Breast epithelium (tissue), 4 donors: ENCODE data around the gene COL23A1. TPM values are rescaled to one million over a fixed set of nuclear protein-coding genes. Genes with fewer than 3 reads are reported as not detected.

Source experiments
- DNase-seq, 2 donors: peaks; one replicate each; pipeline ENCODE4 v3.0.0-alpha.2; 2019; ENCODE audit warnings: low spot score in 2 of 2
- H3K27ac ChIP-seq, 2 donors: fragments of 200-600 bp; sonication (generic) in 1 of 2; one replicate each; pipeline ENCODE4 v1.5.1; 2016 to 2019; ENCODE audit warnings: mild to moderate bottlenecking in 1 of 2
- H3K27me3 ChIP-seq, 2 donors: fragments of 200-600 bp; sonication (generic) in 1 of 2; one replicate each; pipeline versions ENCODE4 v1.5.1 to v1.6.0; 2017 to 2019; ENCODE audit warnings: control low read depth in 1 of 2, mild to moderate bottlenecking in 1 of 2
- H3K36me3 ChIP-seq: fragments of 200-600 bp; one replicate; pipeline ENCODE4 v1.5.1; 2019
- H3K4me1 ChIP-seq, 2 donors: fragments of 200-600 bp; sonication (generic); one replicate each; pipeline ENCODE4 v1.5.1; 2016 to 2019; ENCODE audit warnings: control low read depth in 1 of 2
- H3K4me3 ChIP-seq, 3 donors: fragments of 200-600 bp; sonication (generic); 1 replicate in 2 of 3; 2 replicates in 1 of 3; pipeline ENCODE4 v1.5.1; 2016 to 2019; ENCODE audit warnings: mild to moderate bottlenecking in 3 of 3, moderate library complexity in 2 of 3
- H3K9me3 ChIP-seq, 2 donors: fragments of 200-600 bp; sonication (generic) in 1 of 2; one replicate each; pipeline ENCODE4 v1.5.1; 2016 to 2019; ENCODE audit warnings: control low read depth in 1 of 2
- POLR2A ChIP-seq: fragments of 450-650 bp; IDR thresholded peaks from one replicate; pipeline ENCODE4 v1.6.1; 2016; ENCODE audit warnings: antibody characterized with exemption, mild to moderate bottlenecking, moderate library complexity
- POLR2AphosphoS5 ChIP-seq, 3 donors: sonication (generic); formaldehyde crosslinking; IDR thresholded peaks; one replicate each; pipeline ENCODE4 v1.6.1; 2017; ENCODE audit warnings: antibody characterized with exemption in 3 of 3
- intact Hi-C: fragments of 100-400 bp; cut with DNase I; formaldehyde crosslinking; loops from one replicate; pipeline ENCODE4 v1.15.1; 2023; ENCODE audit warnings: low total_unique reads
- total RNA-seq, 3 donors: library from RNA; depleted of rRNA; stranded (reverse); fragments of >200 nt; gene quantifications; one replicate each; pipeline ENCODE4 v1.1.0, GENCODE V29; 2016
- TF ChIP-seq, protein P1 (sequence below), 3 donors: fragments of 450-650 bp; IDR thresholded peaks; one replicate each; pipeline ENCODE4 v1.5.1; 2016 to 2017; ENCODE audit warnings: antibody characterized with exemption in 3 of 3, mild to moderate bottlenecking in 3 of 3, moderate library complexity in 3 of 3

COL23A1 gene
- total RNA-seq, 3 donors from 2014 or later = 0.32 to 3.3 (median 2.6) TPM

DNA sequence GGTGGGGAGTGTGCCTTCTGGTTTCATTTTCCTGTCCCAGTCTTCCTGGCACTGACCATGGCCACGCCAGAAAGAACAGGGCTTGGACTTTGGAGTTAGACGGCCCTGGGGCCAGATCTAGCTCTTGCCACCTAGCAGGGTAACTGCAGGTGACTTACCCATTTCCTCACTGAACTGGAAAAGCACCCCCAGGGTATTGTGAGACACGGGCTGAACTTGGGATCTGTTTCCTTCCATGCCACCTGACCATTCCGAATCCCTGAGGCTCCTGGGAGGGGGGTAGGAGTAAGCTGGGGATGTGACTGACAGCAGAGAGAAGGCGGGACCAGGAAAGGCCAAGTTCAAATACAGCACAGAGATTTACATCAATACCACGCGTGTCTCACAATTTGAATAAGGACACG, 376.4 kb downstream of the COL23A1 start:
- Histone ChIP-seq H3K36me3 (peaks cover 35% of the 10 kb centered on the region), H3K27me3 (no peaks in the 10 kb centered on the region), H3K9me3 (no peaks in the 10 kb centered on the region), H3K4me3 (no peak overlapping the region), H3K4me1 (peaks cover 0 to 12% of the 10 kb centered on the region in 2 donors), H3K27ac (peak overlapping the region; percentile 54 to 56)
- DNase-seq = no peak
- intact Hi-C loops = no loop called here
- TF ChIP-seq POLR2A (no peak), POLR2AphosphoS5 (IDR thresholded peaks at IDR 0.05) (no peak)
- TF ChIP-seq, protein P1, sequence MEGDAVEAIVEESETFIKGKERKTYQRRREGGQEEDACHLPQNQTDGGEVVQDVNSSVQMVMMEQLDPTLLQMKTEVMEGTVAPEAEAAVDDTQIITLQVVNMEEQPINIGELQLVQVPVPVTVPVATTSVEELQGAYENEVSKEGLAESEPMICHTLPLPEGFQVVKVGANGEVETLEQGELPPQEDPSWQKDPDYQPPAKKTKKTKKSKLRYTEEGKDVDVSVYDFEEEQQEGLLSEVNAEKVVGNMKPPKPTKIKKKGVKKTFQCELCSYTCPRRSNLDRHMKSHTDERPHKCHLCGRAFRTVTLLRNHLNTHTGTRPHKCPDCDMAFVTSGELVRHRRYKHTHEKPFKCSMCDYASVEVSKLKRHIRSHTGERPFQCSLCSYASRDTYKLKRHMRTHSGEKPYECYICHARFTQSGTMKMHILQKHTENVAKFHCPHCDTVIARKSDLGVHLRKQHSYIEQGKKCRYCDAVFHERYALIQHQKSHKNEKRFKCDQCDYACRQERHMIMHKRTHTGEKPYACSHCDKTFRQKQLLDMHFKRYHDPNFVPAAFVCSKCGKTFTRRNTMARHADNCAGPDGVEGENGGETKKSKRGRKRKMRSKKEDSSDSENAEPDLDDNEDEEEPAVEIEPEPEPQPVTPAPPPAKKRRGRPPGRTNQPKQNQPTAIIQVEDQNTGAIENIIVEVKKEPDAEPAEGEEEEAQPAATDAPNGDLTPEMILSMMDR (IDR thresholded peaks at IDR 0.05) = no peak

DNA sequence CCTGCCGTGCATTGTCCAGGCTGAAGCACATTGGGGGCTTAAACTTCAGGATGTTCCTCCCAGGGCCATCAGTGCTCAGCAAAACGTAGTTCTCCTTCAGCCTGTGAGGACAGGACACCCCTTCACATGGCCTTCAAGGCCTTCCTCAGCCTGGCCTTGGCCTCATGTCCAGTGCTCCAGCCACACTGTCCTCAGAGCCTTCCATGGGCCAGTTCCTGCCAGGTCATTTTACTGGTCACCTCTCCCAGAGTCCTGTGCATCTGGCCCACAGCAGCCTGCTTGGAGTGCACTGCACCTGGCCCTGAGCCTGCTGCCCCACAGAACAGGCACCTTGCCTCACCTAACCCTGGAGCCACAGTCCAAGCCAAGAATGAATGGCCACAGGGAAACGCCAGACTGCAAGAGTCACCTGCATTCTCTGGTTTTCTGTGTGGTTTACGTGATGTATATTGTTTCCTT, 377.2 kb downstream of the COL23A1 start:
- no peak for DNase-seq
- H3K36me3 ChIP-seq = peaks cover 35% of the 10 kb centered on the region
- no peaks in the 10 kb centered on the region for H3K27me3 ChIP-seq
- H3K9me3 ChIP-seq = no peaks in the 10 kb centered on the region
- TF ChIP-seq, protein P1 (IDR thresholded peaks at IDR 0.05) = no peak
- TF ChIP-seq POLR2AphosphoS5 (IDR thresholded peaks at IDR 0.05) (no peak), POLR2A (no peak)
- H3K4me1 ChIP-seq = peaks cover 0 to 12% of the 10 kb centered on the region in 2 donors
- intact Hi-C loops = no loop called here
- H3K27ac ChIP-seq = peak overlapping the region; percentile 54 to 56
- H3K4me3 ChIP-seq = no peak overlapping the region

DNA sequence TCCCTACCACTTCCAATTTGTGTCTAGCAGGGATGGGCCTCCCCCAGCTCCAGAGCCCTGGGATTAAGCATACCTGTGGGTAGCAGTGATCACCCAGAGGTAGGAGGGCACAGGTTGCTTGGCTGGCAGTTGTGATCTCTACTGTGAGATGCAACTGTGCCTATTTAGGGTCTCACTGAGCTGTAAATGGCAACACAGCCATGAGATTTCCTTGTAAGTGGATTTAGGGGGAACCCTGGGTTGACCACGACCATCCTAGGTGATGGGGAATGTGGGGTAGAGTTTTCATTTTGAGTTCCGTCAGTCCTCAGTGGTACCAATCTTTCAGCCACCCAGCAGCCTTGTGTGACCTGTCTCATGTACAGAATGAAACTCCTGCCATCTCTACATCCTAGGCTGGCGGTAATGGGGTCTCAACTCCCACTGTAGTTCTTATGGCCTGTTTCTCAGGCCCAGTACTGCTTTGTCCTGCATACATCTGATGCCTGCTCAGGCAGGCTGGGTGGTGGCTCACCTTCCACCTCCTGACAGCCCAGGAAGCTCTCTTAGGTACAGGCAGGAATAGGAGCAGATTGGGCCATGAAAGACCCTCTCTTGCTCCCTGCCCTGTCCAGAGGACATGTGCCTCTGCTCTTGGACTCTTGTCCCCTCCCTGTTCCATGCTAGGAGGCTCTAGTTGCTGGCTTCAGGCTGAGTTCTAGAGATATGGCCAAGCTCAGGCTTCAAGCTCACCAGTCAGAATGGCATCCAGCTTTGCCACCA, 377.8 kb downstream of the COL23A1 start:
- no peaks in the 10 kb centered on the region for H3K27me3 ChIP-seq
- H3K27ac ChIP-seq = peak overlapping the region; percentile 25 to 56
- no peaks in the 10 kb centered on the region for H3K9me3 ChIP-seq
- peaks cover 35% of the 10 kb centered on the region for H3K36me3 ChIP-seq
- DNase-seq = no peak
- intact Hi-C loops = no loop called here
- no peak for TF ChIP-seq POLR2A
- TF ChIP-seq POLR2AphosphoS5 (IDR thresholded peaks at IDR 0.05) = no peak
- TF ChIP-seq, protein P1 (IDR thresholded peaks at IDR 0.05) = no peak
- H3K4me3 ChIP-seq = no peak overlapping the region
- H3K4me1 ChIP-seq = peaks cover 0 to 13% of the 10 kb centered on the region in 2 donors

DNA sequence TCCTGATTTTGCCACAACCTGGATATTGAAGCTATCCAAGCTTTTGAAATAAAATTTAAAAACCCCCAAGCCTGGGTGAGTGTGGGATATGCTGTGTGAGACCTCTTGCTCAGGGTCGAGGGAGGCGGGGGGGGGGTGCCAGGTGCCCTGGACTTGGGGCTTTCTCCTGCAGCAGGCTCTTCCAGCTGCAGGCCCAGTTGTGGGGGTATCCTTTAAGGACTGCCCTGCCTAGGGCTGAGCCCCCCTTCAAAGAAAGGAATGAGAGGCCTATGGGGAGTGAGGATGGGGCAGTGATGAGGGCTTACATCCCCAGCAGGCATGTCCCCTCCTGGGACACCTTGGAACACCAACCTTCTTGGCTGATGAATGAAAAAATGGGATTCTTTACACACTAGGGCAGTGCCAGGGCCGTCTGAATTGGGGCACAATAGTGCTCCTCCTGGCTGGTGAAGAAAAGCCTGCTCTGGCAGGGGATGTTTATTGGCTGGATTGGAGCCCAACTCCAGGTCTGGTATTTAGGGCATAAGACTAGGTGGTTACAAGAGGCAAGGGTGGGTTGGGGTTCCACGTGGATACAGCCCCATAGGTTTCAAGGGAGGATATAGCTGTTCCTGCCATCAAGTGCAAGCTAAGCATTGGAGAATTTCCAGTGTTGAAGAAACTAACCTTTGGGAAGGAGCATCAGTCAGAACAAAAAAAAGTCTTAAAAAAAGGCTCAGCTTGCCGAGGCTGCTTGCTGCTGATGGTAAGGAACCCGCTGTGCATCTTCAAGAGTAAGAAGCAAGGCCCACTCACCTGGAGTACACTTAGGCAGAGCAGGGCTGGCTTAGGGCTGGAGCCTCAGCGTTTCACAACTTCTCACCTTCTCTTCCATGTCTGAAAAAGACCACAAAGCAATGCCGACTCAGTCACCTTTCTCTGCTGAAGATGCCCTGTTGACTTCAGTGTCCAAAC, 378.8 kb downstream of the COL23A1 start:
- DNase-seq = no peak
- H3K4me1 ChIP-seq = peaks cover 5 to 20% of the 10 kb centered on the region in 2 donors

More for the DNA sequence above, 378.8 kb downstream of the COL23A1 start:
- intact Hi-C loops = no loop called here
- TF ChIP-seq POLR2AphosphoS5 (IDR thresholded peaks at IDR 0.05) (no peak), POLR2A (no peak)
- TF ChIP-seq, protein P1 (IDR thresholded peaks at IDR 0.05) = no peak
- H3K27me3 ChIP-seq = no peaks in the 10 kb centered on the region
- H3K4me3 ChIP-seq = no peak overlapping the region
- H3K9me3 ChIP-seq = no peaks in the 10 kb centered on the region
- H3K27ac ChIP-seq = no peak overlapping the region
- H3K36me3 ChIP-seq = peaks cover 35% of the 10 kb centered on the region
